WI38 (cell line): ENCODE results near the gene PRR5.
A peak's percentile ranks its signal among the peaks of the same experiment; 100 is the strongest.
"Not testable (repeated sequence)": the region's sequence is repeated elsewhere in the genome, so short reads cannot be mapped to it uniquely, and the experiment has no call there.

Experiments
- H3K4me3 ChIP-seq: 2 replicates; pipeline ENCODE4 v1.5.1; 2011; ENCODE audit warnings: low read depth, mild to moderate bottlenecking, control low read depth, low read length
- TF ChIP-seq, protein P1 (sequence below): IDR thresholded peaks from 2 replicates; pipeline ENCODE4 v1.5.1; 2012; ENCODE audit warnings: low read depth, mild to moderate bottlenecking, control low read depth, low read length

PRR5 gene, protein sequence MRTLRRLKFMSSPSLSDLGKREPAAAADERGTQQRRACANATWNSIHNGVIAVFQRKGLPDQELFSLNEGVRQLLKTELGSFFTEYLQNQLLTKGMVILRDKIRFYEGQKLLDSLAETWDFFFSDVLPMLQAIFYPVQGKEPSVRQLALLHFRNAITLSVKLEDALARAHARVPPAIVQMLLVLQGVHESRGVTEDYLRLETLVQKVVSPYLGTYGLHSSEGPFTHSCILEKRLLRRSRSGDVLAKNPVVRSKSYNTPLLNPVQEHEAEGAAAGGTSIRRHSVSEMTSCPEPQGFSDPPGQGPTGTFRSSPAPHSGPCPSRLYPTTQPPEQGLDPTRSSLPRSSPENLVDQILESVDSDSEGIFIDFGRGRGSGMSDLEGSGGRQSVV

DNA sequence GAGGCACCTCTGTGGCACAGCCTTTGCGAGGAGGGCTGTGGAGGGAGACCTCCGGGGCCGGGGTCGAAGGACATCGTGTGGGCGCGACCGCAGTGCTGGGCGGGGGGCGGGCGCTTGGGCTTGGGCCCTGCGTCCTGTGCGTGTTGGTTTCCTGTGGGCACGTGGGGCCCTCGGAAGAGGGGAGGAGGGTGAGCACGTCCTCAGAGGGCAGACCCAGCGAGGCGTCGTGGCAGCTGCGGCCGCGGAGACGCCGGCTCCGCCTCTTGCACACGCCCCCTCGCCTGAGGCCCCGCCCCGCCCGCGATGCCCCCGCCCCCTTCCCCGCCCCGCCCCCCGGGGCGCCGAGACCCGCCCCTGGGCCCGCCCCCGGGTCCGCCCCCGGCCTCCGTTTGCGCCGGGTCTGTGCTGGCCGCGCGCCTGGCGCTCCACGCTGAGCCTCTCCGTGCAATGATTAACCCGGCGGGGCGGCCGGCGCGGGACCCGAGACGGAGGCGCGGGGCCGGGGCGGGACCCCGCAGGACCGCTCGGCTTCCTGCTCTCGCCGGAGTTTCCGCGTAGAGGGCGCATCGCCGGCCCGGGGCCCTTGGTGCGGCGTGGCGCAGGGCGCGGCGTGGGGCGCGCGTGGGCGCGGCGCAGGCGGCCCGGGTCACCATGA, at the start of gene PRR5:
PRR5 (plus strand) TSS at position 381 of the 655 bp plus-strand sequence; CDS start at position 652, 271 bp downstream.
- TF ChIP-seq, protein P1, sequence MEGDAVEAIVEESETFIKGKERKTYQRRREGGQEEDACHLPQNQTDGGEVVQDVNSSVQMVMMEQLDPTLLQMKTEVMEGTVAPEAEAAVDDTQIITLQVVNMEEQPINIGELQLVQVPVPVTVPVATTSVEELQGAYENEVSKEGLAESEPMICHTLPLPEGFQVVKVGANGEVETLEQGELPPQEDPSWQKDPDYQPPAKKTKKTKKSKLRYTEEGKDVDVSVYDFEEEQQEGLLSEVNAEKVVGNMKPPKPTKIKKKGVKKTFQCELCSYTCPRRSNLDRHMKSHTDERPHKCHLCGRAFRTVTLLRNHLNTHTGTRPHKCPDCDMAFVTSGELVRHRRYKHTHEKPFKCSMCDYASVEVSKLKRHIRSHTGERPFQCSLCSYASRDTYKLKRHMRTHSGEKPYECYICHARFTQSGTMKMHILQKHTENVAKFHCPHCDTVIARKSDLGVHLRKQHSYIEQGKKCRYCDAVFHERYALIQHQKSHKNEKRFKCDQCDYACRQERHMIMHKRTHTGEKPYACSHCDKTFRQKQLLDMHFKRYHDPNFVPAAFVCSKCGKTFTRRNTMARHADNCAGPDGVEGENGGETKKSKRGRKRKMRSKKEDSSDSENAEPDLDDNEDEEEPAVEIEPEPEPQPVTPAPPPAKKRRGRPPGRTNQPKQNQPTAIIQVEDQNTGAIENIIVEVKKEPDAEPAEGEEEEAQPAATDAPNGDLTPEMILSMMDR, result no peak
- H3K4me3 ChIP-seq, result peak within 1 kb of the TSS; percentile 57

DNA sequence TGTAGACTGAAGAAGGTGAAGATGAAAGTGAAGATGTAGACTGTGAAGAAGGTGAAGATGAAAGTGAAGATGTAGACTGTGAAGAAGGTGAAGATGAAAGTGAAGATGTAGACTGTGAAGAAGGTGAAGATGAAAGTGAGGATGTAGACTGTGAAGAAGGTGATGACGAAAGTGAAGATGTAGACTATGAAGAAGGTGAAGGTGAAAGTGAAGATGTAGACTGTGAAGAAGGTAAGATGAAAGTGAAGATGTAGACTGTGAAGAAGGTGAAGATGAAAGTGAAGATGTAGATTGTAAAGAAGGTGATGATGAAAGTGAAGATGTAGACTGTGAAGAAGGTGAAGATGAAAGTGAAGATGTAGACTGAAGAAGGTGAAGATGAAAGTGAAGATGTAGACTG, 49.1 kb upstream of the PRR5 start:
- not testable (repeated sequence) for H3K4me3 ChIP-seq

DNA sequence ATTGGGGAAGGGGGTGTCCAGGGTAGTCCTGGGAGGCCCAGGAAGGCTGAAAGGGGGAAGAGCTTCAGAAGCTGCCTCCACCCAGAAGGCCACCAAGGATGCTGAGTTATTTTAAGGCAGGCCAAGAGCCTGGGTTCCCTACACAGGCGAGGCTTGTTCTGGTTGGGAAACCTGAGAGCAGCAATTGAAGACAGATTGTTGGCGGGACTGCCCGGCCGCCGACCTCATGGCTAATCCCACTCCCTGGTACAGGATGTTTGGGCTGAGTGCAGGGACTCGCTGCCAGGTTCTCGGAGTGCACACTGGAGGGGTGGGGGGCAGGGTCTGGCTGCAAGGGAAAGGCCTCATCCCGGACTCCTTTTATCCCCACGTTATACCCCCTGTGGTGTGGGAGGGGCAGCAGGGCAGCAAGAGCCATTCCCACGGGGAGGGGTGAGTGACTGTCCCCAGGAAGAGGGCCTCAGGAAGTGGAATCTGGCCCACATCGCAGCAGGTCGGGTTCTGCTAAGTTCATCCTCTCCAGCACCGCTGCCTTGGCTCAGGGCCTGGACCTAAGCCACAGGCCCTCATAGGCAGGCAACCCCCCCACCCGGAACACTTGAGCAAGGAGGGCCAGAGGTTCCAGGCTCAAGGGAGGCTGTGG, 43.6 kb upstream of the PRR5 start:
- no peak overlapping the region for H3K4me3 ChIP-seq
- TF ChIP-seq, protein P1, result no peak

DNA sequence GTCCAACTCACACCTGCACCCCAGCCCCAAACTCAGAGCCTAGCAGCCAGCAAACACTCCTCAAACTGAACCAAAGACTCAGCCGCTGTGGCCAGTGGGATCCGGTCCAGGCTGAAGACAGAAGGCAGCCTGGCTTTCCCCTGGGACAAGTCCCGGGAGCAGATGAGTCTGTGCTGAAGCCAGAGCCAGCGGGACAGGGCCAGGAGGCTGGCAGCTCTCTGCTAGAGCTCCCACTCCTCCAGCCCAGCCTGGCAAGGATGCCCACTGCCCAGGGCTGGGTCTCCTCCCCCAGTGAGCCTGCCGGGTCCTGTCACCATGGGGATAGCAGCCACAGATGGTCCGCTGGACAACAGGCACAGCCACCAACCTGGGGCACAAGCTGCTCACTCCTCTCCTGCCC, 42.9 kb upstream of the PRR5 start:
- TF ChIP-seq, protein P1, result no peak
- H3K4me3 ChIP-seq, result no peak overlapping the region

DNA sequence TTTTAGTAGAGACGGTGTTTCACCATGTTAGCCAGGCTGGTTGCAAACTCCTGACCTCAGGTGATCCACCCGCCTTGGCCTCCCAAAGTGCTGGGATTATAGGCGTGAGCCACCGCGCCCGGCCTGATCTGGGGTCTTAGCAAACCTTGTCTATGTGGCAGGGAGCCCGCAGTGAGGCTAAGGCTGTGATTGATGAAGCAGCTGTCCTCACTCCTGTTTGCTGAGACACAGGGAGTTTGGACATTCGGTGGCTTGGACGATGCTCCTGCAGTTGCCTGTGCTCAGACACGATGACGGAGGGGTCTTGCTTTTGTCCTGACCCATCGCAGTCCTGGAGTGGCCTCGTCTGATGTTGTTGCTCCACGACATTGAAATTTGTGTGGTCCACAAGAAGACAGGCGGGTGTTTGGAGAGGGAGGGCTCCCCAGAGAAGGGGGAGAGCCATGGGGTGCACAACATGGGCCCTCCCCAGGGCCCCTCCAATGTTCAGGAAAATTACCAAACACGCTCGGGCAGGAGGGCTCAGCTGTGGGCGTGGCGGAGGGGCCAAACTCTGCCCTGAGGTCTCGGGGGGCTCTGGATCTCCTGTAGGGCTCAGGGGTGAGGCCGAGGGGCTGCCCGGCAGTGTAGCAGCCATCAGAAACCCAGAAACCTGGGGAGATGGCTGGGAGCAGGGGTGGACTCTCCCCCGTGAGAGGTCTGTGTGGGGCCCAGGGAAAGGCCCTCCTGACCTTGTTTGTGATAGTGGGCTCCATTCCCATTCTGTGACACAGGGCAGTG, 41.8 kb upstream of the PRR5 start:
- TF ChIP-seq, protein P1, result no peak

DNA sequence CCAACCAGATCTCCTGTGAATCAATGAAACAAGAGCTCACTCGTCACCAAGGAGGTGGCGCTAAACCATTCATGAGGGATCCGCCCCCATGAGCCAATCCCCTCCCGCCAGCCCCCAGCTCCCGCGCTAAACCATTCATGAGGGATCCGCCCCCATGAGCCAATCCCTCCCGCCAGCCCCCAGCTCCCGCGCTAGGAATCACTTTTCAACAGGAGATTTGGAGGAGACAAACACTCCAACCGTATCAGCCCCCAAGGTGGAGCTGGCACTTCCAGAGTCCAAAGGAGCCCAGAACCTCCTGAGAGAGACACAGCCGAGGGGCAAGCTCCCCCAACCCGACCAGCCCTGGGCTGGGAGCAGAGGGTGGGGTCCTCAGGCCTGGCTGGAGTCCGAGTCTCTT, 40.9 kb upstream of the PRR5 start:
- TF ChIP-seq, protein P1, result no peak
- no peak overlapping the region for H3K4me3 ChIP-seq

More for the DNA sequence above, 41.8 kb upstream of the PRR5 start:
- no peak overlapping the region for H3K4me3 ChIP-seq
